ENCODE results near the gene HLA-F.

- TF ChIP-seq CTCF (IDR thresholded peaks at IDR 0.05) (no peak), POLR2A (IDR thresholded peaks at IDR 0.05) (no peak)
These were observed 39.6 kb downstream of the HLA-F start for GRCh38 chr6:29762781-29763214.
